ENCODE results near the gene XPR1.

XPR1 gene

GRCh38 chr1:180842491-180843275, 210.9 kb downstream of the XPR1 start:
- FAIRE-seq = peak; percentile 87

- no peak for FAIRE-seq
Measured at GRCh38 chr1:180845352-180845751, 213.5 kb downstream of the XPR1 start.

GRCh38 chr1:180848191-180848590, 216.4 kb downstream of the XPR1 start:
- no peak for FAIRE-seq

GRCh38 chr1:180849031-180849775, 217.4 kb downstream of the XPR1 start:
- FAIRE-seq = no peak

GRCh38 chr1:180851995-180852887, 220.4 kb downstream of the XPR1 start:
- no peak for FAIRE-seq

GRCh38 chr1:180854001-180854400, 222.2 kb downstream of the XPR1 start:
- FAIRE-seq = no peak

- no peak for FAIRE-seq
Measured at GRCh38 chr1:180854456-180854855, 222.6 kb downstream of the XPR1 start.

- FAIRE-seq = peak; percentile 88
Measured at GRCh38 chr1:180857947-180858725, 226.3 kb downstream of the XPR1 start.

GRCh38 chr1:180859306-180859705, 227.5 kb downstream of the XPR1 start:
- FAIRE-seq = no peak

- FAIRE-seq = no peak
Measured at GRCh38 chr1:180860535-180860934, 228.7 kb downstream of the XPR1 start.

- no peak for FAIRE-seq
Measured at GRCh38 chr1:180862305-180862704, 230.5 kb downstream of the XPR1 start.

GRCh38 chr1:180863158-180863775, 231.4 kb downstream of the XPR1 start:
- FAIRE-seq = peak; percentile 99

- peak; percentile 86 for FAIRE-seq
Measured at GRCh38 chr1:180881806-180882509, 250.1 kb downstream of the XPR1 start.

GRCh38 chr1:180884588-180885300, 252.9 kb downstream of the XPR1 start:
- no peak for FAIRE-seq

- FAIRE-seq = no peak
Measured at GRCh38 chr1:180886338-180886737, 254.5 kb downstream of the XPR1 start.

- no peak for FAIRE-seq
Measured at GRCh38 chr1:180887841-180888240, 256.0 kb downstream of the XPR1 start.

- FAIRE-seq = no peak
Measured at GRCh38 chr1:180888870-180889269, 257.0 kb downstream of the XPR1 start.

- no peak for FAIRE-seq
Measured at GRCh38 chr1:180889325-180889724, 257.5 kb downstream of the XPR1 start.

GRCh38 chr1:180892272-180892671, 260.4 kb downstream of the XPR1 start:
- FAIRE-seq = no peak

- no peak for FAIRE-seq
Measured at GRCh38 chr1:180892675-180893074, 260.9 kb downstream of the XPR1 start.

- FAIRE-seq = no peak
Measured at GRCh38 chr1:180893614-180894013, 261.8 kb downstream of the XPR1 start.

All from TTC549 (cell line).